ENCODE measurements around the gene TNFRSF17. TPM values are rescaled to one million over a fixed set of nuclear protein-coding genes. Genes with fewer than 3 reads are reported as not detected.

TNFRSF17 gene
- total RNA-seq (2022; extraction: Qiagen RNA extraction), result not detected in 5 replicates

DNA sequence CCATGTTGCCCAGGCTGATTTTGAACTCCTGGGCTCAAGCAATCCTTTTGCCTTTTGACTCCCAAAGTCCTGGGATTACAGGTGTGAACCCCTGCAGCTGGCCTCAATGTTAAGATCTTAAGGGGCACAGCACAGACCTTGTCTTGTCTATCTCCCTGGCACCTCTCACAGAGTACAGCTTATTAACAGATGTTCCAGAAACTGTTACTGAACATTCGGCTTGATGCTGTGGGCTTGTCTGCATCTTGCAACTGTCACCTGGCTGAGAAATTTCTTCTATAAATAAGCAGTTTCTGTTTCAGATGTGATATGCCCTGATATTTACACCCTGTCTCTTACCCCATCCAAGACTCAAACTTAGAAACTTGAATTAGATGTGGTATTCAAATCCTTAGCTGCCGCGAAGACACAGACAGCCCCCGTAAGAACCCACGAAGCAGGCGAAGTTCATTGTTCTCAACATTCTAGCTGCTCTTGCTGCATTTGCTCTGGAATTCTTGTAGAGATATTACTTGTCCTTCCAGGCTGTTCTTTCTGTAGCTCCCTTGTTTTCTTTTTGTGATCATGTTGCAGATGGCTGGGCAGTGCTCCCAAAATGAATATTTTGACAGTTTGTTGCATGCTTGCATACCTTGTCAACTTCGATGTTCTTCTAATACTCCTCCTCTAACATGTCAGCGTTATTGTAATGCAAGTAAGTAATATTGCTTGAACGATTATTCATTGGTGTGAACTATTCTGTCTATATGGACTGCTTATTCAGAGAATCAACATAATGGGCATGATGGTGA lies at the start of gene TNFRSF17:
Gene TNFRSF17 (plus strand): TSS at position 450 of the 791 bp plus-strand sequence. CDS start 115 bp downstream, at position 565.

GRCh38 chr16:11915644-11916523 lies 49.1 kb upstream of the TNFRSF17 start, which contains the start of gene GSPT1:
GSPT1 (minus strand) TSS chr16:11915956; CDS start chr16:11915720, 236 bp downstream.

DNA sequence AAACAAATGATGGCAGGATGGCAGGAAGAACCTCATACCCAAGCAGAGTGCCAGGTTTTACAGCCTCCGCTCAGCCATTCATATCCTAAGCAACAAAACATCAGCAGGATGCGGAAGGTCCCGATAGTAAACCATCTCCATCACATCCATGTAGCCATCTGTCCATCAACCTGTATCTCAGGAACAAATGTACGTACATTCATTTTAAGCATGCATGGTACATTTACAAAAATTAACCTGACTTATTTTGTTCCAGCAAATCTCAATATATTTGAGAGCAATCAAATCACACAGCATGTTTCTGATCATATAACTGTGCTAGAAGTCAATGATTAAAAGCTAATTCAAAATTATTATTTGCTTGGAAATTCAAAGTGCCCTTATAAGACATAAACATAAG lies 23.1 kb upstream of the TNFRSF17 start, which contains the start of gene NPIPB2:
Gene NPIPB2 (minus strand): TSS at position 101 of the 400 bp plus-strand sequence. CDS start 0 bp downstream, at position 101.

Other genes starting within 250 kb of the TNFRSF17 start
- gene TXNDC11, start 222.4 kb upstream of the TNFRSF17 start, total RNA-seq (2022; extraction: Qiagen RNA extraction), result 38.7 to 50.9 TPM (median 45.8 TPM) in 5 replicates
- 29.0 to 35.8 TPM (median 29.5 TPM) in 5 replicates for gene ZC3H7A, start 168.0 kb upstream of the TNFRSF17 start, total RNA-seq (2022; extraction: Qiagen RNA extraction)
- 210 to 259 TPM (median 229 TPM) in 5 replicates for gene RSL1D1, start 113.7 kb upstream of the TNFRSF17 start, total RNA-seq (2022; extraction: Qiagen RNA extraction)
- 193 to 211 TPM (median 204 TPM) in 5 replicates for gene GSPT1, start 49.3 kb upstream of the TNFRSF17 start, total RNA-seq (2022; extraction: Qiagen RNA extraction)
- 1.5 to 4.1 TPM (median 2.9 TPM) in 5 replicates for gene NPIPB2, start 23.2 kb upstream of the TNFRSF17 start, total RNA-seq (2022; extraction: Qiagen RNA extraction)
- gene SNX29, start 11.5 kb downstream of the TNFRSF17 start, total RNA-seq (2022; extraction: Qiagen RNA extraction), result 2.3 to 3.1 TPM (median 2.6 TPM) in 5 replicates

All from A549 treated with dexamethasone at 1 μM for 4 hours (cell line).